ENCODE data around the gene TAT.

DNA sequence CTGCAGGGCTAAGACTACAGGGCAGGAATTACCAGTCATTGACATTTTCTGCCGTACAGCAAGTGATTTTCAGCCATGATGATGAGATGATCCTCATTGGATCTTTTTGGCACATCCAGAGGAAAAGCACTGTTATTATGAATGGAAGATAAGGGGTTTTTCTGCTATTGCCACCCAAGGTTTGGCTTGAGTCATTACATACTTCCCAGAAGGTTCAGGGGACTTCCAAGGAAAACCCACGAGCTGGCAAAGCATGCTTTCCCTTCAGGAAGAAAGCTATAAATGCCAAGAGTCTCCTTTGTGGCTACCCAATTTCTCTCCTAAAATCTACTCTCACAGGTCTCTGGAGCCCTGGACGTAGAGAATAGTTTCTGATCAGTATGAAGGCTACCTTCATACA lies 44.5 kb downstream of the TAT start:
- TF ChIP-seq EP300 (IDR thresholded peaks at IDR 0.05; ENCODE audit: borderline replicate concordance in 1 of 2, control insufficient read depth in 1 of 2, low read depth in 2 of 2, low read length in 2 of 2) (no peak), EZH2 (IDR thresholded peaks at IDR 0.05; ENCODE audit: borderline replicate concordance, control insufficient read depth, low read depth, low read length) (no peak), MYC (IDR thresholded peaks at IDR 0.05; ENCODE audit: insufficient read depth, insufficient read length, insufficient replicate concordance, low read length, severe bottlenecking) (no peak), POLR2A (IDR thresholded peaks at IDR 0.05; ENCODE audit: low read depth, low read length) (no peak), ZSCAN29 (IDR thresholded peaks at IDR 0.05) (no peak), RCOR1 (conservative IDR thresholded peaks at IDR 0.05; ENCODE audit: low read depth, low read length) (no peak)
- TF ChIP-seq, protein P1, sequence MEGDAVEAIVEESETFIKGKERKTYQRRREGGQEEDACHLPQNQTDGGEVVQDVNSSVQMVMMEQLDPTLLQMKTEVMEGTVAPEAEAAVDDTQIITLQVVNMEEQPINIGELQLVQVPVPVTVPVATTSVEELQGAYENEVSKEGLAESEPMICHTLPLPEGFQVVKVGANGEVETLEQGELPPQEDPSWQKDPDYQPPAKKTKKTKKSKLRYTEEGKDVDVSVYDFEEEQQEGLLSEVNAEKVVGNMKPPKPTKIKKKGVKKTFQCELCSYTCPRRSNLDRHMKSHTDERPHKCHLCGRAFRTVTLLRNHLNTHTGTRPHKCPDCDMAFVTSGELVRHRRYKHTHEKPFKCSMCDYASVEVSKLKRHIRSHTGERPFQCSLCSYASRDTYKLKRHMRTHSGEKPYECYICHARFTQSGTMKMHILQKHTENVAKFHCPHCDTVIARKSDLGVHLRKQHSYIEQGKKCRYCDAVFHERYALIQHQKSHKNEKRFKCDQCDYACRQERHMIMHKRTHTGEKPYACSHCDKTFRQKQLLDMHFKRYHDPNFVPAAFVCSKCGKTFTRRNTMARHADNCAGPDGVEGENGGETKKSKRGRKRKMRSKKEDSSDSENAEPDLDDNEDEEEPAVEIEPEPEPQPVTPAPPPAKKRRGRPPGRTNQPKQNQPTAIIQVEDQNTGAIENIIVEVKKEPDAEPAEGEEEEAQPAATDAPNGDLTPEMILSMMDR (IDR thresholded peaks at IDR 0.05 in 2 of 3, conservative IDR thresholded peaks at IDR 0.05 in 1 of 3; ENCODE audit: control insufficient read depth in 2 of 3, extremely low read depth in 1 of 3, insufficient read depth in 1 of 3, low read depth in 3 of 3, low read length in 3 of 3) = no peak
- TF ChIP-seq, protein P2, sequence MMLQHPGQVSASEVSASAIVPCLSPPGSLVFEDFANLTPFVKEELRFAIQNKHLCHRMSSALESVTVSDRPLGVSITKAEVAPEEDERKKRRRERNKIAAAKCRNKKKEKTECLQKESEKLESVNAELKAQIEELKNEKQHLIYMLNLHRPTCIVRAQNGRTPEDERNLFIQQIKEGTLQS (IDR thresholded peaks at IDR 0.05; ENCODE audit: borderline replicate concordance, extremely low read depth, low read depth, low read length) = no peak
